ENCODE results near the gene FRMPD2. TPM values are rescaled to one million over a fixed set of nuclear protein-coding genes. Genes with fewer than 3 reads are reported as not detected.
A peak's percentile ranks its signal among the peaks of the same experiment; 100 is the strongest.

Gene FRMPD2
- total and polyA plus RNA-seq, 12 donors: under 0.01 to 0.55 TPM; not detected in 10

GRCh38 chr10:48216744-48217143 lies 57.8 kb downstream of the FRMPD2 start:
- Histone ChIP-seq H3K9me3 (replicated peaks in 1 of 3) (no peaks in the 10 kb centered on the region), H3K27ac (no peak overlapping the region), H3K4me3 (no peak overlapping the region), H3K27me3 (no peaks in the 10 kb centered on the region), H3K36me3 (replicated peaks in 1 of 2) (no peaks in the 10 kb centered on the region), H3K4me1 (replicated peaks in 1 of 2) (no peaks in the 10 kb centered on the region)
- 66 to 75% (median 70%) methylated on average over 1 of the region's 1 CpG; no CpG with 5 or more reads in 1 of the 4 donors for WGBS, 4 donors
- peak in 2 of 7 donors; percentile 10 to 39 for DNase-seq
- TF ChIP-seq POLR2A (IDR thresholded peaks at IDR 0.05) (no peak), CTCF (IDR thresholded peaks at IDR 0.05) (no peak)
- intact Hi-C loops (cut with DNase I): no loop called here

- Histone ChIP-seq H3K36me3 (replicated peaks in 1 of 2) (no peaks in the 10 kb centered on the region), H3K27me3 (no peaks in the 10 kb centered on the region), H3K27ac (peak overlapping the region in 1 of 5 donors; percentile 13), H3K9me3 (replicated peaks in 1 of 3) (no peaks in the 10 kb centered on the region), H3K4me1 (replicated peaks in 1 of 2) (no peaks in the 10 kb centered on the region), H3K4me3 (no peak overlapping the region)
- intact Hi-C loops (cut with DNase I): no loop called here
- TF ChIP-seq POLR2A (IDR thresholded peaks at IDR 0.05) (no peak), CTCF (IDR thresholded peaks at IDR 0.05) (no peak)
- DNase-seq: no peak
Observed at GRCh38 chr10:48216204-48216505, 58.3 kb downstream of the FRMPD2 start.

- DNase-seq: peak; percentile 32 to 63 (median 53)
- no peaks in the 10 kb centered on the region for H3K27me3 ChIP-seq
- no peaks in the 10 kb centered on the region for H3K4me1 ChIP-seq (replicated peaks in 1 of 2)
- H3K9me3 ChIP-seq (replicated peaks in 1 of 3): no peaks in the 10 kb centered on the region
- H3K36me3 ChIP-seq (replicated peaks in 1 of 2): no peaks in the 10 kb centered on the region
- intact Hi-C loops (cut with DNase I): no loop called here
- TF ChIP-seq CTCF (IDR thresholded peaks at IDR 0.05) (peak; percentile 34 to 54 (median 53)), POLR2A (IDR thresholded peaks at IDR 0.05) (no peak)
- 75 to 83% (median 81%) methylated on average over 5 of the region's 5 CpGs for WGBS, 4 donors
- H3K27ac ChIP-seq: no peak overlapping the region
- no peak overlapping the region for H3K4me3 ChIP-seq
Observed at GRCh38 chr10:48215486-48216203, 58.9 kb downstream of the FRMPD2 start.

- TF ChIP-seq POLR2A (IDR thresholded peaks at IDR 0.05): no peak
- TF ChIP-seq CTCF (IDR thresholded peaks at IDR 0.05): no peak
- Histone ChIP-seq H3K9me3 (replicated peaks in 1 of 3) (no peaks in the 10 kb centered on the region), H3K4me1 (replicated peaks in 1 of 2) (no peaks in the 10 kb centered on the region), H3K4me3 (no peak overlapping the region), H3K36me3 (replicated peaks in 1 of 2) (no peaks in the 10 kb centered on the region), H3K27me3 (no peaks in the 10 kb centered on the region), H3K27ac (no peak overlapping the region)
- 89 to 91% (median 91%) methylated on average over 6 of the region's 6 CpGs for WGBS, 4 donors
- intact Hi-C loops (cut with DNase I): no loop called here
- no peak for DNase-seq
Observed at GRCh38 chr10:48214716-48215485, 59.6 kb downstream of the FRMPD2 start.

All from adrenal gland (tissue), 12 donors.